HG02884 (cell line): ENCODE measurements around the gene GPR39.

Experiments
- ATAC-seq: cut with Tn5 transposase; IDR thresholded peaks from one replicate; pipeline ENCODE4 v1.9.1; 2021; ENCODE audit warnings: mild to moderate bottlenecking, moderate library complexity; ENCODE audit not compliant: unreplicated experiment

Gene GPR39

DNA sequence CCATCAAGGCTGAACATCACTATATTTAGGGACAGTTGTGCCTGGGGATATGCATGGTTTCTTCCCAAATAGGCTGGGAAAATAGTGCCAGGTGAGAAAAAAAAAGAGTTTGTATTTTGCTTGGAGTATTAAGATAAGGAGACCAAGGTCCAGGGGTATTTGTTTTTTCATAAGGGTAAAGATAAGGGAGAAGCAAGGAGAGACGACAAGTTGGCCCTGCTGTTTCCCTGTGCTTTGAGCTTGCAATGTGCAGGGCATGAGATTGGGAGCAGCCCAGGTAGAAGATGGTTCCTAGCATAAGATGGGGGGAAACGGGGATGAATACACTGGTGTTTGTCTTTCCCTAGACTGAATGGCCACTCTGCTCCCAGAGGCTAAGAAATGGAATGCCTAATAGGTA lies 8.8 kb upstream of the GPR39 start:
- ATAC-seq = no peak

DNA sequence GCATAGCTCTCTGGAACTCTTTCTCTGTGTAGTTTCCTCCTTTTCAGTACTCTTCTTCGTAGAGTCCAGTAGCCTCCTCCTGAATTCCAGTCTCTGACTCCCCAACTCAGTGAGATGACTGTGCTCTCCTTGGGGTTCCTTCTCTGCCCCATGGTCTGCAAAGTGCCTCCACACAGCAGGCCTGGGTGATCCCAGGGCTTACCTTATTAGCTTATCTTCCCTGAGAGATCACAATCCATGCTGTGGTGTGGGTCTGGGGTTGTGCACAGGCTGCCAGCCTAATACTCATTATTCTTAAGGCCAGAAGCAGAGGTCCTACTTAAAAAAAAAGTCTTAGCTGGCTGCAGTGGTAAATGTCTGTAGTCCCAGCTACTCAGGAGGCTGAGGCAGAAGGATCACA lies 4.6 kb upstream of the GPR39 start:
- no peak for ATAC-seq

DNA sequence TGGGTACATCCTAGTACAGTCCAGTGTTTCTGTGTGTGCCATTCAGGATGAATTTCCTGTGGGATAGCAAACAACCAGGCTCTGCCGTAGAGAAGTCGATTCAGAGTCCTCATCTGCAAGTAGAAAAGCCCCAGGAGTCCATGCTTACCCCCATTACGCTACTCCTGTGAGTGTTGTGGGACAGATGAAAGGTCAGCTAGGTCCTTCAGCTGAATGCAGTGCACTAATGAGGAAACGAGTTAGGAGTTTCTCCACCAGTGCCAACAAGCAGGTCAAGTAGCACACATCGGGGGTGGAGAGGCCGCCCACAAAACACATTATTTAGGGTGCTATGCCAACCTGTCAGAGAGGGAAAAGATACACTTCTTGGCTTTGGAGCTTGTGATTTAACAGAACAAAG lies 2.5 kb upstream of the GPR39 start:
- ATAC-seq = no peak

DNA sequence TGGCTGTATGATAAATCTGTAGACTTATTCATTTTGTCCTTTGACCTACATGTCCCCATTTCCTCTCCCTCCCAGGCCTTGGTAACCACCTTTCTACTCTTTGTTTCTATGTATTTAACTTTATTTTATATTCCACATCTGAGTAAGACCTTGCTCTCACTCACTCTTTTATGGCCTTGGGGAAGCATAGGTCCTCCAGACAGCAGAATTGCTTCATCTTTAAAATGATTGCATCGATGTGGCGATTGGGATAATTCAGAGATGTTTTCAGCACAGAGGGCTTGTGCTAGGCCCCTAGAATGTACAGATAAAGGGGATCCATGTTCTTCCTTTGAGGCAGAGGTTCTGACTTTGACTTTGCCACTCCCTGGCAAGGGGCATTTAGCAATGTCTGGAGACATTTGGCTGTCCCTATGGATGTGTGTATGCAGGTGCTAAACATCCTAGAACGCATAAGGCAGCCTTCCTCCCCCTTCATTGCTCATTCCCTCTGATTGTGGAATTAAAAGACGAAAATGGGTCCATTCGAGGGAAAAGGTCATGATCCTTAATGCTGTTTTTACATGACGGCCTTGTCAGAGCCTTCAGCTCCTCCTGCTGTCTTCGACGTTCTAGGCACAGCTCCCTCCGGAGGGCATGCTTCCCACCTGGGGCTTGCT lies 1.2 kb upstream of the GPR39 start:
- no peak for ATAC-seq

DNA sequence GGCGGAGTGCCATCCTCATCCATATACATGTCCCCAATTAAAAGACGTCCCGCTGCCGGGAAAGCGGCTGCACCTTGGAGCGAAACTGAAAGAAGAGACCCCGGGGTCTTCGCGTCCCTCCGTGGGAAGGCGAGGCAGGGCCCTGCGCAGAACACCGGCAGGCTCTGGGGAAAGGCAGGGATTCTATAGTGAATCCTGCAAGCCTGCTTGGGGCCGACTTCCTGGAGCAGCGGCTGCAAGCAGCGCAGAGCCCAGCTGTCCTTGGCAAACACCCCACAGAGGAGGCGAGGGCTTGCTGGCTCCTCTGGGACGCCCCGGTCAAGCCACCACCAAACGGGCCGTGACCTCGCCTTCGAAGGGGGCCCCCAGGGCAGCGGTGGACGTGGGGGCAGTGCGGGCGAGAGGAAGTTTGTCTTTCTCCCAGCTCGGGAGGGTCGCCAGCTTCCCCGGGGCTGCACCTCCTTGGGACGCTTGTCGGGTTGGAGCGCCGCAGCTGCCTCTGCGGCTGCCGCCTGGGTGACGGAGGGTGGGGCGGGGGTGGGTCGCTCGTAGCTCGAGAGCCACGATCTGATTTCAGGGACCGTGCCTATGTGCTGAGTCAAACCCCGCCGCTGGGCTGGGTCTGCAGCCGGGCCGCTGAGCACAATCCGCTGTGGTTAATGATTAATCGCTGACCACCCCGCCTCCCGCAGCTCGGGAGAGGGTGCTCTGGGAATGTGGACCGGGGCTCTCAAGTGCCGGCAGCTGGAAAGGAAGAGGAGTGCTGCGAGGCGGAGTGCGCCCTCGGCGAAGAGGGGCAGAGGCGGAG lies 486 bp upstream of the GPR39 start:
- ATAC-seq = no peak

DNA sequence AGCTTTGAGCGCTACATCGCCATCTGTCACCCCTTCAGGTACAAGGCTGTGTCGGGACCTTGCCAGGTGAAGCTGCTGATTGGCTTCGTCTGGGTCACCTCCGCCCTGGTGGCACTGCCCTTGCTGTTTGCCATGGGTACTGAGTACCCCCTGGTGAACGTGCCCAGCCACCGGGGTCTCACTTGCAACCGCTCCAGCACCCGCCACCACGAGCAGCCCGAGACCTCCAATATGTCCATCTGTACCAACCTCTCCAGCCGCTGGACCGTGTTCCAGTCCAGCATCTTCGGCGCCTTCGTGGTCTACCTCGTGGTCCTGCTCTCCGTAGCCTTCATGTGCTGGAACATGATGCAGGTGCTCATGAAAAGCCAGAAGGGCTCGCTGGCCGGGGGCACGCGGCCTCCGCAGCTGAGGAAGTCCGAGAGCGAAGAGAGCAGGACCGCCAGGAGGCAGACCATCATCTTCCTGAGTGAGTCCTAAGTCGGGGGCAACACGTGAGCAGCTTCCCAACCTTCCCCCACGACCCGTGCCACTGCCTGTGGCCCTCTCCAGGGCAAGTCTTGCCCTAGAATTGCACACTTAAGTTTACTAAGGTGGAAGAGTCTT lies 928 bp downstream of the GPR39 start:
- ATAC-seq = no peak

DNA sequence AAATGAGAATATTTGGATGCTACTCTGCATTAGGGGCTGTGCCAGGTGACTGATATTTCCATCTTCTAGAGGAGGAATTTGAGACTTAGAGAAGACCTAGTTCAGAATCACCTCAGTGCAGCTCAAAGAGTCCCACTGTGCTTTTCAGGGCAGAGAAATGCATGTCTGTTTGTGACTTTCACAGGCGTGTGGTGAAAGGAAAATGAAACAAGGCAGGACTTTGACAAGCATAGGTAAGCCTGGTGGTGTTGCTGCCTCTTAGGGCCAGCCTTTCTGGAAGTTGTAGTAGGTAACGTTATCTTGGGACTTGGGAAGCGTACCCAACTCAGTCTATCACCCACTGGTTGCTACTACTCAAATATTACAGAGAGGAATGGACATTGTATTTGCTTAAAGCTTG lies 2.6 kb downstream of the GPR39 start:
- no peak for ATAC-seq

DNA sequence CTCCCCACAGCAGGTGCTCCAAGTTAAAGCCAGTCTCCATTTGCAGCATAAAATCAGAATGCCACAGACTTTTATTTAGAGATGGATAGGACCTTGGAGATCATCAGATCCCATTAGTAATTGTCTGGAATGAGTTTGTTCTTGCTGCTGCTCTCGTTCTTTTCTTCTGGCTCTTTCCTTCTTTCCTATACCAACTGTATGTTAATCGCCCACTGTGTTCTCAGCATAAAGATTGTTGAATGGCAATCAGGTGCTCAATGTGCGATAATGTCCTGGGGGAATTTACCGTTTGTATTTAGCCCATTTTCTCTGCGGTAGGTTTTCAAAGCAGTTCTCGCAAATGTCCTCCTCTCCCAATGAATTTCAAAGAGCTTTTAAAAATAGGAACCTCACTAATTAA lies 3.3 kb downstream of the GPR39 start:
- ATAC-seq = no peak

DNA sequence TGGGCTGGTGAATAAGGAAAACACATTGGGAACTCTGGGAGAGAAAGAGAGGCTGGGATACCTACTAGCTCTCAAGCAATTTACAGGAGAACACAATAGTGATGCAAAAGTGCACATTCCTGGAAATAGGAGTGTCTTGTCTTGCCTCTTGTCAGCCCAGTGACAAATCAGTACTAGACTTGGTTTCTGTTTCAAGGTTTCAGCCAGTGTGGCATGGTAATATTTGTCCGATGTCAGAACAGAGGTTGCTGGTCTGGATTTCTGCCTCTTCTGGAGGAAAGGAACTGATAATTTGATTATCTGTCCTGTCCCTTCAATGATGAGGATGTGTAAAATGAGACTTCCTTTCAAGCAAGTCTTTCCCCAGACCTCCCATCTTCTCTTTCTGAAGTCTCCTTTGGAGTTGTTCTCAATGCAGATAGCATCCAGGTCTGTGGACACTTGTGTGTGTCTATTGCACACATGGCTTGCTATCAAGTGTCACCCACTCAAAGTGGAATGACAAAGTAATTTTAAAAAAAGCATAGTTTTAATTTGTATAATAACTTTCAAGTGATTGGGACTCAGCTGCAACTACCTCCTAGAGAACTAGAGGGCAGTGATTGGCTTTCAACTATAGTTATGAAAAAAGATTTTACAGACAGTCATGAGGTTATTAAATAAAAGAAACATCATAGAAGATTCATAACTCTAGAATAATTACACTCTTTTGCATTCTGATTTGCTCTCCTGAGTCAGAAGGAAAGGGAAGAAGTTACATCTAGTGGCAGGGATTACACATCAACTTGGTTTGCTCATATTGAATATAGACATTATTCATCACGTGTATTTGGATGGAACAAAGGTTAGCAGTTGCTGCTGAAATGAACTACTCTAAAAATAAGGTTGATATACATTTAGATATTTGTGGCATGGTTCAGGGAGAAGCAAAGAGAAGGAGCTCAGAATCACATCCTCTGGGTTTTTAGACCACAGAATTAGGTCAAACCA lies 4.5 kb downstream of the GPR39 start:
- no peak for ATAC-seq

DNA sequence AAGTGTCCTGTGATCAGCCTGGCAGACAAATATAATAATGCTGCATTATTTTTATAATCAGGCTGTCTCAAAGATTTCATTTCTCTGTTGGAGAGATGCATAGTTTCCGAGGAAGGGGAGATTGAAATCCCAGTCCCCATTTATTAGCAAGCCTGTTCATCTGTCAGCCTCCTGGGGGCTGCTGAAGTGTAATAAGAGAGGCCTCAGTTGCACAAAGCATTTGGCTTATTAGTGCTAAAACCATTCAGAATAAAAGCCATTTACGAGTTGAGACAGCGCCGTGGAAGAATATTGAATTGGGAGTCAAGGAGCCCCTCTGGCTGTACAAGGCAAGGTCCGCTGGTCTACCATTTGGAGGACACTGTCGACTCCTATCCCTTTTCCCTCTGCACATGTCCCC lies 6.1 kb downstream of the GPR39 start:
- no peak for ATAC-seq

DNA sequence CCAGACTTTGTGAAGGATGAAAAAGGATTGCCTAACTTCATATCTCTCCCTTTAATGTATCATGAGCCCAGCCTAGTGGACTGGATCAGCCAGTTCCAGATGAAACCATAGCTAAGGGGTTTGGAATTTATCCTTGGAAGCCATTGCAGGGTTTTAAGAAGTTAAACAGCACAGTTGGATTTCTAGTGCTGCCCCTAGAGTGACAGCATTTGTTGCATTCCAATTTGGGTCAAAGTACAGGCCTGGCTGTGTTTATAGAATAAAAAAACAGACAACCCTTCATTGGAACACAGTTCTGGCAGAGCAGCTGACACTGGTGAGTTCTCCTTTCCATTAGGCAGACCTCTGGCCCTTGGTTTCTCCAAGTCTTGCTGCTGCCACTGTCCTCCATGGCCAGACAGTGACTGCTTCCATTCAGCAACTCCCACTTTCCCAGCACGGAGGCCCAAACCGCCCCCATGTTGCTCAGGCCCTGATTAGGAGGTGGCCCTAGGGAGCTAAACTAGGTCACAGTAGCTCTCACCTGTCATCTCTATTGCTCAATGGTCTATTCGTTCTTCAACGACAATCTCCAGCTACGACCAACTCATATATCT lies 8.0 kb downstream of the GPR39 start:
- ATAC-seq = no peak

DNA sequence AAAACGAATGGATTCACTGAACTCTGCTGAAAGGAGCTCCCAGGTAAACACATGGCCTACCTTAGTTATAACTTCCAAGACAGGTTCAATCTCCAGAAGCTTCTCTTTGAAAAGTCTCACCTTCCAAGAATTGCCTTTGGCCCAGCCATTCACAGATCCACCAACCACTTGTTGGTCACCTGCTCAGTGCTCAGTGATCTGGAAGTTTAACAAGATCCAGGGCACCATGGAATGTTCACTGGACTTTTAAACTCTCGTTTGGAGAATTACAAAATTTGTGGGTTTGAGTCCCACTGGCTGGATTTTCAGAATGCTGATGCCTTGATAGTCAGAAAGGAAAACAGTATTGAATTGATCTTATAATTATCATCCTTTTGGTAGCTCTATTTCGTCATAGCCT lies 9.4 kb downstream of the GPR39 start:
- ATAC-seq = no peak

DNA sequence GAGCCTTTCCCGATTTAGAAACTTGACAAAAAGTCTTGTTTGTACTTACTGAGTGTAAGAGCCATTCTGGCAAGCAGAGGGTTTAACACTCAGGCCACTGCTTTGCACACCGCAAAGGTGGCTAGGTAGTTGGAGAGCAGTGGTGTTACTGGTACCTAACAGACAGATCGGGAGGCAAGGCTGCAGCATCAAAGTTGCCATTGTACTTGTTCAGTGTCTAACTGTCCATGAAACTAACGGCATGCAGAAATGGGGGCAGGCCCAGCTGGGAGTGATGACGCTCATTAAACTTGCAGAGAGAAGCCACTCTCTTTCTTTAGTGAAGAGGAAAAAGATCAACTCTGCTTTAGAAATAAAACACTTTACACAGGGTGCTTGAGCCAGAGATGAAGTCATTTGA lies 10.1 kb downstream of the GPR39 start:
- no peak for ATAC-seq

DNA sequence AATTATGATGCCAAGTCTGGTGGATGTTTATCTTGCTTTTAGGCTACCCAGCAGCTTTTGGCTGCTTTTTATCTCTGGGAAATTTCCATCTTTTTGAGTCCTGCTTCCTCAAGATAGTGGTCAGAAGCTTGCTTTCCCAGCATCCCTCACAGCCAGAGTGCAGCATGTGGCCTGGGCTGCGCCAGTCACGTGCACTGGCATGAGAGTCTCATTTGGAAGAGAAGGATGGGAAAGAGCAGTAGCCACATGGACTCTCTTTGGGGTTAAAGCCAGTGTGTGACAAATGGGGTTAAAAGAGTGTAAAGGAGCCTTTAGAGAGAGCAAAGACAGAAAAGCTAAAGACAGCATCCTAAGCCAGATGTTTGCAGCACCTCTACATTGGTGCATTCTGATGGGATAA lies 12.7 kb downstream of the GPR39 start:
- ATAC-seq = no peak

DNA sequence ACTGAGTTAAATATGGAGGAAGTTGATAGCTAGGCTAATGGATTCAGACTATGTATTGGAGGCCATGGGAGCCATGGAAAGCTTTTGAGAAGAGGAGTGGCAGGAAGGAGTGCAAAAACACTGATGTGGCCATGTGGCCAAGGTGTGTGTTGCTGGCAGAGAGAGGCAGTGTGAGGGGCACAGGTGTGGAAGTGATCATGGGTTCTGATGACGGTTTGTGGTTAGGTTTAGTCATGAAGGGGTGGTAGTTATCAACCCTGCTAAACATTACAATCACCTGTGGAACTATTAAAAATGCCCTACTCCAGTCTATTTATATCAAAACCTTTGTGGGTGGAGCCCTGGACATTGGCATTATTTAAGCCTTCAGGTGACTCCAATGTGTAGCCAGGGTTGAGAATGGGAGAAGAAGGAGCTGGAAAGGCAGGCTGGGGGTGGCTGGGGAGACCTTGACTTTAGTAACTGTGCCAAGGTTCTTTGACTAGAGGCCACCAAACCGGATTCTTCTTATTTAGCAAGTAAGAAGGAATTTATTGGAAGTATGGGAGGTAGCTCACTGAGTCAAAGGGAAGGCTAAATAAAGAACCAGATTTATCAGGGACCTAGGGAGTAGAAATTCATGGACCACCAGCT lies 13.5 kb downstream of the GPR39 start:
- ATAC-seq = no peak

DNA sequence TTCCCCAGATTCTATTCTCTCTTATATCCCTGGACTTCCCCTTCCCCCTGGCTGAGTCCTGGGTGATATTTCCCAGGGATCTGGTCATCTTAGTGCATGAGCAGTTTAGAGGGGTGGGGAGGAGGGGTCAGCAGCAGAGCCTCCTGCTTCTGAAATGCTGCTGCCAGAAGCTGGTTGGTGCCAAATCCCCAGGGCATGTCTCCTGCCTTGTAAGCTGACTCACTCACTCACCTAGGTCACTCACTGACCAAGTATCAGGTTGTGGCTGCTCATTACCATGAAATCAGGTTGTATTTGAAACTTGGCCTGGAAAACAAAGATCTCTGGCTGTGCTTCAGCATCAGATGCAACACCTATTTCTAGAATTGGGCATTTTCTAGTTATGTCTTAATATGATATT lies 14.3 kb downstream of the GPR39 start:
- no peak for ATAC-seq

DNA sequence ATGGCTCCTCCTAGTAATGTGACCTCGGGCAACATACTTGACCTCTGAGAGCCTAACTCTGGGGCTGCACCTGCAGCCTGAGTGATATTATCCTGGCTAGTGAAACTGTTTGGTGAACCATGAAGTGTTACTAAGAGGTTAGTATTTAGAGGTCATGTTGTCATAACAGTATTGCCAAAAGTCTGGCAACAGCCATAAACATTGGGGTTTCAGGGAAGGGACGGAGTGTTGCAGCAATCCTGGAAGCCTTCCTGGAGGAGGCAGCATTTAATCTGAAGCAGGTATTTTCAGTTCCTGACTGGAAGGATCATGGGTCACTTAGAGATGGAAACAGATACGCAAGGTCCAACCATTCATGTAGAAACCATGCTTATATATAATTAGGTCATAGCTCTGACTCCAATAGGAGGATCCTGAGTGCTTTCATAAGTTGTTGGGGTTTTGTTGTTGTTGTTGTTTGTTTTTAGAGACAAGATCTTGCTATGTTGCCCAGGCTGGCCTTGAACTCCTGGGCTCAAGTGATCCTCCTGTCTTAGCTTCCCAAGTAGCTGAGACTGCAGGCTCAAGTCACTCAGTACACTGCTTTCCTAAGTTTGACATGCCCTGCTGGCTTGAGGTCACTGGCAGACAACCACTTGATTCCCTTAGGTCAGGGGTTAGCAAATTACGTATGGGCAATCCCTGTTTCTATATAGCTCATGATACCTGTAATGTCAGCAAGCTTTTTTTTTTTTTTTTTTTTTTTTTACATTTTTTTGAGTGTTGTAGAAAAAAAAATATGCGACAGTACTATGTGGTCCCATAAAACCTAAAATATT lies 21.5 kb downstream of the GPR39 start:
- no peak for ATAC-seq

DNA sequence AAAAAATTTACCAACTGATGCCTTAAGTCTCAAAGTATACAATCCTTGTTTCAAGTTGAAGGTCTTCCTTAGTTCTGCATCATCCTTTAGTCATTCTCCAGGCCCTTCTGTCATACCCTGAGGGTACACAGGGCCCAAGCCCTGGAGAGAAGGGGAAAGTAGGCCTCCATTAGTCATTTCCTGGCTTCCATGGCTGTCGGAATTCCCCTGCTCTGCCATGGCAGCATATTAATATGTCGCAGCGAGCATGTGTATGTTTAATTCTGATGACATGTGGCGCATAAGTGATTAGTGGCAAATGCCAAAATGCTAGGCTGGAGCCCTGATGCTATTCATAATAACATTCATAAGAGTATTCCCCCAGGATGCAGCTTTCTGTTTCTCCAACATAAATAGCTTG lies 22.1 kb downstream of the GPR39 start:
- ATAC-seq = no peak

DNA sequence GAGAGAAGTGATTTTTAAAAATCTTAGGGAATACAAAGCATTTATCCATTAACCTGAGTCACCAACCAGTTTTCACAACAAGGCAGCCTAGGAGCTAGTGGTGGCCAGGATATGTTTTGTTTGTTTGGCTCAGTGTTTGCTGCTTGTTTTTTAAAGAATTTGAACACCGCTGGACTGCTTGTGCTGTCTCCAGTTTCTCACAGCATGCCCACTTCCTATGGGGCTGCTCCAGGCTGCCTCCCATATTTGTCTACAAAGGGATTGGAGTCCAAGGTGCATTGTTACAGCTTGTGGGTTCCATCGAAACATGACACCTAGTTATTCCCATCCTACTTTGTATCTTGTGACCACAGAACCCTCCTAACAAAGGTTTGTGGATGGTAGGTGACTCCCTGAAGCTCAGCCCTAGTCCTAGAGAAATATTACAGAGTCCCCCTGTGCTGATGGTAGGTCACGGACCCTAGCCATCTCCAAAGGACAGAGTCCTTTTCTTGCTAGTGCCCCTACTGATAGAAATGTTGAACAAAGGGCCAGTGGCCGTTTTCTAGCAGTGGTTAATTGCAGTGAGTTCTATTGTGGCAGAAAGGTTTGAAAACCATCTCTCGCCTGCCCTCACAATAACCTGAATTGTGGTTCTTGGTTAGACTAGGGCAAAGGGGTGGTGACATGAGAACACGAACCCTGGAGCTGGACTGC lies 23.2 kb downstream of the GPR39 start:
- ATAC-seq = no peak
